Liver (tissue), 9 donors: ENCODE results near the gene SEMA4D. TPM values are rescaled to one million over a fixed set of nuclear protein-coding genes. Genes with fewer than 3 reads are reported as not detected.

ENCODE experiments used
- DNase-seq: peaks from one replicate; pipeline ENCODE4 v3.0.0-alpha.2; 2017; ENCODE audit warnings: low spot score
- H3K27ac ChIP-seq, 2 donors: one replicate each; pipeline ENCODE4 v1.7.0; 2013; ENCODE audit warnings: inconsistent platforms in 2 of 2, low read length in 2 of 2, control low read depth in 1 of 2, low read depth in 1 of 2, mild to moderate bottlenecking in 1 of 2
- H3K27me3 ChIP-seq, 4 donors: one replicate each; pipeline versions ENCODE4 v1.6.1 to v1.7.0; 2013; ENCODE audit warnings: low read length in 3 of 4, inconsistent platforms in 1 of 4, mild to moderate bottlenecking in 1 of 4, moderate library complexity in 1 of 4; ENCODE audit not compliant: control insufficient read depth in 4 of 4, insufficient read depth in 4 of 4
- H3K36me3 ChIP-seq, 4 donors: one replicate each; pipeline versions ENCODE4 v1.6.1 to v1.7.0; 2013; ENCODE audit warnings: low read length in 3 of 4, mild to moderate bottlenecking in 3 of 4, low read depth in 1 of 4, moderate library complexity in 1 of 4; ENCODE audit not compliant: control insufficient read depth in 4 of 4, insufficient read depth in 3 of 4
- H3K4me1 ChIP-seq, 4 donors: one replicate each; pipeline versions ENCODE4 v1.6.1 to v1.7.0; 2013; ENCODE audit warnings: low read length in 3 of 4, mild to moderate bottlenecking in 3 of 4, moderate library complexity in 1 of 4; ENCODE audit not compliant: control insufficient read depth in 4 of 4, insufficient read depth in 4 of 4
- H3K4me3 ChIP-seq, 3 donors: one replicate each; pipeline versions ENCODE4 v1.6.1 to v1.7.0; 2013; ENCODE audit warnings: low read length in 3 of 3, control low read depth in 1 of 3, low read depth in 1 of 3, mild to moderate bottlenecking in 1 of 3
- H3K9ac ChIP-seq, 2 donors: one replicate each; pipeline ENCODE4 v1.7.0; 2013; ENCODE audit warnings: low read length in 2 of 2, mild to moderate bottlenecking in 2 of 2, moderate library complexity in 2 of 2, control low read depth in 1 of 2, low read depth in 1 of 2
- H3K9me3 ChIP-seq, 4 donors: one replicate each; pipeline versions ENCODE4 v1.6.1 to v1.7.0; 2013; ENCODE audit warnings: low read length in 3 of 4; ENCODE audit not compliant: control insufficient read depth in 4 of 4
- ATF3 ChIP-seq: IDR thresholded peaks from 2 replicates; pipeline ENCODE4 v1.6.1; 2016; ENCODE audit warnings: antibody characterized with exemption
- CTCF ChIP-seq: fragments of 150-350 bp; IDR thresholded peaks from 2 replicates; pipeline ENCODE4 v1.5.1; 2017; ENCODE audit warnings: improper control_type of control experiment, low read depth, low read length; ENCODE audit not compliant: missing input control
- EGR1 ChIP-seq, 2 donors: IDR thresholded peaks; 2 replicates each; pipeline ENCODE4 v1.6.1; 2016 to 2018; ENCODE audit warnings: antibody characterized with exemption in 2 of 2, low read depth in 2 of 2
- FOXA1 ChIP-seq: IDR thresholded peaks from 2 replicates; pipeline ENCODE4 v1.6.1; 2016; ENCODE audit warnings: antibody characterized with exemption
- FOXA2 ChIP-seq: IDR thresholded peaks from 2 replicates; pipeline ENCODE4 v1.6.1; 2016; ENCODE audit warnings: antibody characterized with exemption
- GABPA ChIP-seq, 2 donors: IDR thresholded peaks in 1 of 2; conservative IDR thresholded peaks in 1 of 2; 2 replicates each; pipeline ENCODE4 v1.6.1; 2016; ENCODE audit warnings: antibody characterized with exemption in 2 of 2, mild to moderate bottlenecking in 1 of 2, moderate library complexity in 1 of 2
- HNF4A ChIP-seq, 2 donors: conservative IDR thresholded peaks; 2 replicates each; pipeline ENCODE4 v1.6.1; 2016; ENCODE audit warnings: antibody characterized with exemption in 2 of 2, mild to moderate bottlenecking in 2 of 2
- HNF4G ChIP-seq: IDR thresholded peaks from 2 replicates; pipeline ENCODE4 v1.6.1; 2016; ENCODE audit warnings: antibody characterized with exemption
- JUND ChIP-seq, 2 donors: IDR thresholded peaks; 2 replicates each; pipeline ENCODE4 v1.6.1; 2016; ENCODE audit warnings: antibody characterized with exemption in 2 of 2
- MAX ChIP-seq: IDR thresholded peaks from 2 replicates; pipeline ENCODE4 v1.6.1; 2016; ENCODE audit warnings: antibody characterized with exemption
- NR2F2 ChIP-seq: IDR thresholded peaks from 2 replicates; pipeline ENCODE4 v1.6.1; 2016; ENCODE audit warnings: antibody characterized with exemption
- RAD21 ChIP-seq, 2 donors: IDR thresholded peaks; 2 replicates each; pipeline ENCODE4 v1.6.1; 2016; ENCODE audit warnings: antibody characterized with exemption in 2 of 2, mild to moderate bottlenecking in 2 of 2
- REST ChIP-seq: IDR thresholded peaks from 2 replicates; pipeline ENCODE4 v1.6.1; 2016; ENCODE audit warnings: antibody characterized with exemption, mild to moderate bottlenecking
- RXRA ChIP-seq, 2 donors: IDR thresholded peaks; 2 replicates each; pipeline ENCODE4 v1.6.1; 2017 to 2018; ENCODE audit warnings: antibody characterized with exemption in 2 of 2, mild to moderate bottlenecking in 1 of 2
- SP1 ChIP-seq: IDR thresholded peaks from 2 replicates; pipeline ENCODE4 v1.6.1; 2018; ENCODE audit warnings: antibody characterized with exemption, mild to moderate bottlenecking
- TAF1 ChIP-seq: conservative IDR thresholded peaks from 2 replicates; pipeline ENCODE4 v1.6.1; 2016; ENCODE audit warnings: antibody characterized with exemption, mild to moderate bottlenecking
- YY1 ChIP-seq: IDR thresholded peaks from 2 replicates; pipeline ENCODE4 v1.6.1; 2016; ENCODE audit warnings: antibody characterized with exemption, mild to moderate bottlenecking
- ZBTB33 ChIP-seq: IDR thresholded peaks from 2 replicates; pipeline ENCODE4 v1.6.1; 2016; ENCODE audit warnings: antibody characterized with exemption
- WGBS: extraction: QIAGEN DNeasy Blood & Tissue Kit; methylation state at CpG from one replicate; pipeline ENCODE4 v1.1.7; 2013; 5-methylcytosine and 5-hydroxymethylcytosine counted together
- polyA plus RNA-seq, 2 donors: library from polyadenylated mRNA; stranded (reverse) in 1 of 2; unstranded in 1 of 2; fragments of 200-250 nt in 1 of 2; fragments of >200 nt in 1 of 2; fragmentation: Nextera tagmentation in 1 of 2; extraction: Ambion mirVana in 1 of 2; gene quantifications; one replicate each; pipeline versions ENCODE4 v1.2.1 to v1.2.3, GENCODE V29; 2013 to 2015
- total RNA-seq, 2 donors: library from RNA; depleted of rRNA; stranded (reverse); fragments of >200 nt; gene quantifications; one replicate each; pipeline ENCODE4 v1.2.3, GENCODE V29; 2014
- donor health status: healthy.
- donor health status: healthy.
- donor health status: healthy.
- donor health status: healthy.
- donor health status: healthy.

SEMA4D gene
- total and polyA plus RNA-seq, 4 donors: 1.4 to 12.0 (median 4.1) TPM

GRCh38 chr9:89476546-89476945 is 21.4 kb downstream of the SEMA4D start (continued):
- TF ChIP-seq NR2F2: no peak
- TF ChIP-seq FOXA2: no peak

GRCh38 chr9:89475891-89476440 is 21.9 kb downstream of the SEMA4D start:
- H3K9me3 ChIP-seq: no peaks in the 10 kb centered on the region
- H3K4me3 ChIP-seq: no peak overlapping the region
- no peak overlapping the region for H3K27ac ChIP-seq
- no peak overlapping the region for H3K9ac ChIP-seq
- no peaks in the 10 kb centered on the region for H3K36me3 ChIP-seq
- no peak for TF ChIP-seq RAD21 (IDR thresholded peaks at IDR 0.05)
- TF ChIP-seq SP1: no peak
- no peak for TF ChIP-seq FOXA2
- TF ChIP-seq GABPA (IDR thresholded peaks at IDR 0.05 in 1 of 2, conservative IDR thresholded peaks at IDR 0.05 in 1 of 2): no peak
- TF ChIP-seq HNF4G: no peak
- no peak for TF ChIP-seq HNF4A (conservative IDR thresholded peaks at IDR 0.05)
- no peak for TF ChIP-seq NR2F2
- no peak for TF ChIP-seq FOXA1
- TF ChIP-seq CTCF: no peak
- no peak for TF ChIP-seq TAF1
- no peak for TF ChIP-seq REST
- no peak for TF ChIP-seq ATF3
- no peak for TF ChIP-seq JUND (IDR thresholded peaks at IDR 0.05)
- TF ChIP-seq RXRA (IDR thresholded peaks at IDR 0.05): no peak
- TF ChIP-seq ZBTB33: no peak
- no peak for TF ChIP-seq YY1
- no peak for TF ChIP-seq MAX
- TF ChIP-seq EGR1 (IDR thresholded peaks at IDR 0.05; ENCODE audit: low read depth in 2 of 2): no peak
- no peak for DNase-seq
- 94% methylated on average over 9 of the region's 9 CpGs for WGBS
- H3K4me1 ChIP-seq: peaks cover 0 to 6% (median 6%) of the 10 kb centered on the region in 4 donors
- no peaks in the 10 kb centered on the region for H3K27me3 ChIP-seq
